Measurements from ENCODE around the gene IL3.

Gene IL3

DNA sequence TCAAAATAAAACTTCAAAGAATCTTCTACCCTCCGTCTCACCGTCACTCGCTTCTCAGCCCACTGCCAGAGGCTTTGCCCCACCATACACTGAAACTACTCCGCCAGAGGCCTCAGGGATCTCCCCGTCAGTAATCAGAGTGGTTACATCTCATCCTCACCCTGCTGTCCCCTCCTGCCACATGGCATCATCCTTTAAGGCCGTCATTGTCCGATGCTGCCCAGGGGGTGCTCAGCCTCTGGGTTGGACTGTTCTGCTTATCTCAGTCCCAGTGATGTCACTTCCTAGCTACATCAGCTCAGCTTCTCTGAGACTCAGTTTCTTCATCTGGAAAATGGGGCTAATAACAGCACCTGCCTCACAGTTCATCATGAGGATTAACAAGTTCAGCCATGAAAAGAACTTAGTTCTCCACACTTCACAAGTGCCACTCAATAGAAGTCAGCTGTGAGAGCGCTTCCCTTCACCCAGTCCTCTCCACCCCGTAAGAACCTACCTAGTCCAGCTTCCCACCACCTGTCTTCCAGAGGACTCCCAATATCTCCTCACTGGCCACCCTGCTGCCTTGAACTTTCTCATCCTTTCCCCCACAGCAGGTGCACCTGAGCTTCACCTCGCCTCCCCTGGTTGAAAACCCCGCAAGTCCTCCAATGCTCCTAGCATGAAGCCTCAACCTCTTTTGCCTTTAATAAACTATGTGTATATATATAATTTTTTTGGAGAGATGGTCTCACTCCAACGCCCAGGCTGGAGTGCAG is 2.8 kb upstream of the IL3 start:
- DNase-seq (ENCODE audit: low spot score): no peak

GRCh38 chr5:132058646-132059042 is 1.8 kb upstream of the IL3 start:
- no peak for DNase-seq (ENCODE audit: low spot score)

DNA sequence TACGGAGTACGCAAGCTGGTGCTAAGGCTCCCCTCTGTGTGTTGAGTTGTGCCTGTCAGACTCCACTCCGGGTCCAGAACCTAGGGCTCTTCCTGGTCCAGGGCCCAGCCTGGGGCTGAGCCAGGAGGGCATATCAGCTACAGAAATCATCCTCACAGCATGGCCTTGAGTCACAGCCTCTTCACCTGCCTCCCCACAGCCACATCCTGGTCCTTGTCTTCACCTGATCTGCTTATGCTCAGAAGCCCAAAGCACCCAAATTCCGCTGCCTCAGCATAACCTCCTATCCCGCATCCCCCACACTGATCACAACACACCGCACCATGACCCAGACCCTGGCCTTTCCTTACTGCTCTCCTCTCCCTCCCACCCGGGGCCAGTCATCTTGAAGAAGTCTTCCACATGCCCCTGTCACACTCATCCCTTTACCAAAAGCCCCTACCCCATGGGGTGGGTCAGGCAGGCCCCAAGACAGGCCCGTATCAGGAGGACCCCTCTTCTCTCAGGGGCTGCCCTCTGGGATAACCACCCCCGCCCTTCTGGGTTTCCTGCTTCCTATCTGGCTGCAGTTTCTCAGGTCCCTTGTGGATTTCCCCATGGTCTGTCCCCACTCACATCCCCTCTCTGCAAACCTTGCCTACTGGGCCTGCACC is 1.3 kb upstream of the IL3 start:
- DNase-seq (ENCODE audit: low spot score): no peak

- no peak for DNase-seq (ENCODE audit: low spot score)
These were observed 557 bp upstream of the IL3 start for GRCh38 chr5:132059696-132060500.

GRCh38 chr5:132063090-132063911 is 2.8 kb downstream of the IL3 start:
- peak; percentile 83 for DNase-seq (ENCODE audit: low spot score)

GRCh38 chr5:132064140-132064539 is 3.7 kb downstream of the IL3 start:
- no peak for DNase-seq (ENCODE audit: low spot score)

DNA sequence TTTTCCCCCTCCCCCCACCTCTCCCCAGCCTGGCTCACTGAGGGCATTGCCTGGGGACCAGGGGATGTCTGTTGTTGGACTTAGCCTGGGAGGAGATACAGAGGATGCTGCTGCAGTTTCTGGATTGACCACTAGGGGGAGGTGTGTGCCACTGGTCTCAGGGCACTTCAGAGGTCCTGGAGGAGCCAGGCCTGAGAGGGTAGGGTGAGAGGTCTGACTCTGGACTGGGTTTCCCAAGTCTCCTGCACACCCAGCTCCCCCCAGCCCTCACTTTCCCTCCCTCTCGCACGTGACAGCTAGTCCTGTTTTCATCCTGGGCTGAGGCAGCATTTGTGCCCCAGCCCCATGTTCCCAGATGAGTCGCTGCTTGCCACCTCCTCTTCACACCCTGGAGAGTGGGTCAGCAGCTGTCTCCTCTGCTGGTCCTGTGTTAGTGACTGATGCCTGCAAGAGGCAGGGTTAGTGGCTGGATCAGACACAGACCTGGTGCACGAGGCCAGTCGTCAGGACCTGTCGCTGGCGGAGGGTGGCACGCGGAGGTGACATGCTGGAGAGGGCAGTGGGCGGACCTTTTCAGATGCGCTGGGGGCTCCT is 4.4 kb downstream of the IL3 start:
- peak; percentile 88 for DNase-seq (ENCODE audit: low spot score)

DNA sequence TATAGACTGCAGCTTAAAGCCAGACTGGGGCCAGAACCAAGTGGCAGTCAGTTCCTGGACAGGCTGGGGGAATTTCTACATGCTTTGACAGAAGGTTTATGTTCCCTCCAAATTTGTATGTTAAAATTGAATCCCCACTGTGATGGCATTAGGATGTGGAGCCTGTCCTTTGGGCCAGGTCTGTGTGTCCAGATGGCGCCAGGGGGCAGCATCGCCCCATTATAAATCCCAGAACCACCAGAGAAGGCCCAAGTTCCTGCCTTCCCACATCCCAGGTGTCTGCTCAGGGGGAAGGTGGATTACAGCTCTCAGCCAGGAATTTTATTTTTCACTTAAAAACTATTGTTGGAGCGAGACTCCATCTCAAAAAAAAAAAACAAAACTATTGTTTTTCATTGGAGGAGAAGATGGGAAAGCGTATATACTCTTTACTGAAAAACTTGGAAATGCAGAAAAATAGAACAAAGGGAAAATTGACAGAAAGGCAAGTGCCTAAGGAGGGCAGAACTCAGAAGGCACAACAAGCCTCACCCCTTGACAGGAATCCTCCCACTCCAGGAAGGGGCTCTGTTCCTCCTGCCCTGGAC is 5.0 kb downstream of the IL3 start:
- peak; percentile 82 for DNase-seq (ENCODE audit: low spot score)

DNA sequence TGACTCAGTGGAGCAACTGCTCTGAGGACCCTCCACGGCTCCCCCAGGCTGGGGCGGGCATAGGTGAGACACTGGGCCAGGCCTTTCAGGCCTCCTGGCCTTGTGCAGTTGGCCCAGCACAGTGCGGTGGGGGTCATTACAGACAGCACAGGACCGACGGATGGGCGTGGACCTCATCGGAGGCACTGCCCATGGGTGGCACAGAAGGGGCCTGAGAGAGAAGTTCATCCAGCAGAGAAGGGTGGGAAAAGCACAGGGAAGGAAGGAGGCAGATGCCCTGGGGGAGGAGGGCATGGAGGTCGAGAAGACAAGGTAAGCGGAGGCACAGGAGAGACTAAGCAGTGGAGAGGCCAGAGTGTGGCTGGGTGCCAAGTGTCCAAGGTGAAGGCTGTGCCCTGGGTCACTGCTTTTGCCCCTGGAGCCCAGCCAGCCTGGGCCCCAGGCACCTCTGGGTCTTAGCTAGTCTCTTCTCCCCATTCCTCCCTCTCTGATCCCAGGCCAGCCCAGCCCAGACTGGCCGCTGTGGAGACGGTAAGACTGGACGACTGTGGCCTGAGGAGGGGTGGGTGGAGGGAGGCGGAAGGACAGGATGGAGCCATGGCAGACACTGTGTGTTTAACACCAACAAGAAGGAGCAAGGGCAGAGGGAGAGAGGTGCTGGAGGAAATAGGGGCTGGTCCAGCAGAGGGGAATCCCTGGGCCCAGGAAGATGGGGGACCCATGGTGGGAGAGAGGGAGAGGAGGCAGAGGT is 5.7 kb downstream of the IL3 start:
- no peak for DNase-seq (ENCODE audit: low spot score)

- no peak for DNase-seq (ENCODE audit: low spot score)
These were observed 6.4 kb downstream of the IL3 start for GRCh38 chr5:132066871-132067270.

- no peak for DNase-seq (ENCODE audit: low spot score)
These were observed 7.0 kb downstream of the IL3 start for GRCh38 chr5:132067451-132067850.

GRCh38 chr5:132067941-132068808 is 7.7 kb downstream of the IL3 start:
- no peak for DNase-seq (ENCODE audit: low spot score)

DNA sequence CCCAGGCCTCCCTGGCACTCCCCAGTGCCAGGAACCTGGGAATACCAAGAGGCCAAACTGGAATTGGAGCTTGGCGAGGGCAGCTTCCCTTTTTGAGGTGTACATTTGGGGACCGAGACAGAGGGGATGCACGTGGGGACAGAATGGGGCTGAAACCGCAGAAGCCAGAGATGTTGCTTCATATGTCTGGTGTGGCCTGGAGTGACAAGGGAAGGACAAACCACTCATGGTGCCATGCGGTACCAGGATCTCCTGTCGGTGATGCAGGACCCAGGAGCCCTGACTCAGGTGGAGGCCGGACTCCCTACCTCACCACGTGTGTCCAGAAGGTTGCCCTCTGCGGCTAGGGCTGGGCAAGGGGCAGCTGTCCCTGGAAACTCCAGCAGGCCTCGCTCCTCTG is 9.1 kb downstream of the IL3 start:
- DNase-seq (ENCODE audit: low spot score): no peak

DNA sequence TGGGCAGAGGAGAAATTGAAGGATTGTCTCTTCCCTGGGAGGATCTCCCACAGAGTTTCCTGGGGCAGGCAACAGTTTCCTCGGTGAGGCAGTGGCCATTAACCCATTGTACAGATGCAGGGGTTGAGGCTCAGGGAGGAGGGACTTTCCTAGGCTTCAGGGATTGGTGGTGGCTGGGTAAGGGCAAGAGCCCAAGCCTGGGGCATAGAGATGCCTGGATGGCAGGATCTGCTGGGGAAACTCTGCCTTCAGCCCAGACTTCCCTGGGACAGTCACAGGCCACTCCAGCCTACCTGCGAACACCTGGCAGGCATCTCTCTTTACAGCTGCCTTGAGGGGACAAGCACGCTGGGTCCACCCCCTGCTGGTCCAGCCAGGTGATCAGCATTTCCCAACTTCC is 9.5 kb downstream of the IL3 start:
- no peak for DNase-seq (ENCODE audit: low spot score)

GRCh38 chr5:132070460-132071337 is 10.2 kb downstream of the IL3 start:
- peak; percentile 58 for DNase-seq (ENCODE audit: low spot score)

- DNase-seq (ENCODE audit: low spot score): no peak
These were observed 10.9 kb downstream of the IL3 start for GRCh38 chr5:132071338-132071707.

GRCh38 chr5:132072070-132072469 is 11.6 kb downstream of the IL3 start:
- no peak for DNase-seq (ENCODE audit: low spot score)

- no peak for DNase-seq (ENCODE audit: low spot score)
These were observed 12.1 kb downstream of the IL3 start for GRCh38 chr5:132072528-132072927.

Measured in AG08395 (cell line).